Osteoblast (primary cell): ENCODE results near the gene MFRP. TPM values are rescaled to one million over a fixed set of nuclear protein-coding genes. Genes with fewer than 3 reads are reported as not detected.

Experiments used
- DNase-seq: peaks from one replicate; pipeline ENCODE4 v3.0.0; 2011; ENCODE audit warnings: low spot score, mixed read lengths; ENCODE audit not compliant: insufficient read length; ENCODE audit errors: missing footprints
- H2AFZ ChIP-seq: 2 replicates; pipeline ENCODE4 v1.6.0; 2011; ENCODE audit warnings: mild to moderate bottlenecking, low read length
- H3K27ac ChIP-seq: 2 replicates; pipeline ENCODE4 v1.5.1; 2011; ENCODE audit warnings: mild to moderate bottlenecking, low read depth, low read length, moderate library complexity
- H3K27me3 ChIP-seq: 2 replicates; pipeline ENCODE4 v1.6.0; 2012; ENCODE audit warnings: mild to moderate bottlenecking, control low read depth, inconsistent platforms, low read length, moderate library complexity; ENCODE audit not compliant: insufficient read depth
- H3K36me3 ChIP-seq: 2 replicates; pipeline ENCODE4 v1.5.1; 2011; ENCODE audit warnings: mild to moderate bottlenecking, low read length, control low read depth, moderate library complexity; ENCODE audit not compliant: insufficient read depth
- H3K4me1 ChIP-seq: 2 replicates; pipeline ENCODE4 v1.5.1; 2011; ENCODE audit warnings: mild to moderate bottlenecking, low read length, control low read depth, moderate library complexity; ENCODE audit not compliant: insufficient read depth
- H3K4me2 ChIP-seq: 2 replicates; pipeline ENCODE4 v1.6.0; 2011; ENCODE audit warnings: mild to moderate bottlenecking, low read length; ENCODE audit not compliant: insufficient read depth
- H3K4me3 ChIP-seq: fragments of 200-600 bp; sonication (generic); 3 replicates; pipeline ENCODE4 v1.5.1; 2012; ENCODE audit warnings: mild to moderate bottlenecking, low read length, inconsistent platforms; ENCODE audit not compliant: insufficient read depth
- H3K79me2 ChIP-seq: 2 replicates; pipeline ENCODE4 v1.6.0; 2012; ENCODE audit warnings: mild to moderate bottlenecking, low read length, control low read depth, inconsistent platforms; ENCODE audit not compliant: insufficient read depth
- H3K9me3 ChIP-seq: 2 replicates; pipeline ENCODE4 v1.5.1; 2011; ENCODE audit warnings: low read depth, low read length, control low read depth
- H4K20me1 ChIP-seq: 2 replicates; pipeline ENCODE4 v1.6.0; 2012; ENCODE audit warnings: mild to moderate bottlenecking, low read length, control low read depth; ENCODE audit not compliant: insufficient read depth
- total RNA-seq: library from RNA; depleted of rRNA; stranded (reverse); fragments of >200 nt; gene quantifications from 2 replicates; pipeline ENCODE4 v1.2.3, GENCODE V29; 2012
- TF ChIP-seq, protein P1 (sequence below): IDR thresholded peaks from 2 replicates; pipeline ENCODE4 v1.5.1; 2011; ENCODE audit warnings: mild to moderate bottlenecking, low read depth, low read length, moderate library complexity; ENCODE audit errors: extremely low read depth

MFRP gene
- total RNA-seq, 1 donor: not detected

DNA sequence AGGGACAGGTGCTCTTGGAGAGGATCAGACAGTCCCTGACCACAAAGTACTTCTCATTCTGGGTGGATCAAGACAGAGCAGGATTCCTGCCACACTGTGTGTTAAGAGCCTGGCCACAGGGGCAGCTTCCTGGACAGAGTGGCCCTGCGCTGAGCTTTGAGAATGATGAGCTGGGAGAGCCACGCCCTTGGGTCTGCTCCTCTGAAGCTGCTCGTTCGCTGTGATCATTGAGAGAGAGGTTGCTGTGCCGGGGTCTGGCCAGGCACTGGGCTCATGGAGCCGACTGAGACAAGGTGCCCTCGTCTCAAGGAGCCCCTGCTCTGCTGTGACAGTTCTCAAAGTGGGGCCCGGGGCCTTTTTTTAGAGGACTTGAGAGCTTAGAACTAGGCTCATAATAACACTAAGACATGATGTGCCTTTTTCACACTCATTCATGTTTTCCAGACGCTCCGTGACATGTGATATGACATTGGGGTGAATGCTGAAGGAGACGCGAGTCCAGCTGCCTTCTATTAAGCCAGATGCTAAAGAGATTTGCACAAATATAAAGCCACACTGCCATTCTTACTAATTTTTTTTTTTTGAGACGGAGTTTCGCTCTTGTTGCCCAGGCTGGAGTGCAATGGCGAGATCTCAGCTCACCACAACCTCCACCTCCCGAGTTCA lies 1.6 kb upstream of the MFRP start:
- no peak overlapping the region for H3K4me2 ChIP-seq
- no peaks in the 10 kb centered on the region for H3K9me3 ChIP-seq
- no peak for DNase-seq
- TF ChIP-seq, protein P1, sequence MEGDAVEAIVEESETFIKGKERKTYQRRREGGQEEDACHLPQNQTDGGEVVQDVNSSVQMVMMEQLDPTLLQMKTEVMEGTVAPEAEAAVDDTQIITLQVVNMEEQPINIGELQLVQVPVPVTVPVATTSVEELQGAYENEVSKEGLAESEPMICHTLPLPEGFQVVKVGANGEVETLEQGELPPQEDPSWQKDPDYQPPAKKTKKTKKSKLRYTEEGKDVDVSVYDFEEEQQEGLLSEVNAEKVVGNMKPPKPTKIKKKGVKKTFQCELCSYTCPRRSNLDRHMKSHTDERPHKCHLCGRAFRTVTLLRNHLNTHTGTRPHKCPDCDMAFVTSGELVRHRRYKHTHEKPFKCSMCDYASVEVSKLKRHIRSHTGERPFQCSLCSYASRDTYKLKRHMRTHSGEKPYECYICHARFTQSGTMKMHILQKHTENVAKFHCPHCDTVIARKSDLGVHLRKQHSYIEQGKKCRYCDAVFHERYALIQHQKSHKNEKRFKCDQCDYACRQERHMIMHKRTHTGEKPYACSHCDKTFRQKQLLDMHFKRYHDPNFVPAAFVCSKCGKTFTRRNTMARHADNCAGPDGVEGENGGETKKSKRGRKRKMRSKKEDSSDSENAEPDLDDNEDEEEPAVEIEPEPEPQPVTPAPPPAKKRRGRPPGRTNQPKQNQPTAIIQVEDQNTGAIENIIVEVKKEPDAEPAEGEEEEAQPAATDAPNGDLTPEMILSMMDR: no peak
- H2AFZ ChIP-seq: no peak overlapping the region
- peaks cover 23% of the 10 kb centered on the region for H3K27me3 ChIP-seq
- no peak overlapping the region for H3K4me3 ChIP-seq
- no peak overlapping the region for H3K27ac ChIP-seq
- H3K36me3 ChIP-seq: no peaks in the 10 kb centered on the region
- no peaks in the 10 kb centered on the region for H4K20me1 ChIP-seq
- H3K79me2 ChIP-seq: no peaks in the 10 kb centered on the region
- H3K4me1 ChIP-seq: no peaks in the 10 kb centered on the region

DNA sequence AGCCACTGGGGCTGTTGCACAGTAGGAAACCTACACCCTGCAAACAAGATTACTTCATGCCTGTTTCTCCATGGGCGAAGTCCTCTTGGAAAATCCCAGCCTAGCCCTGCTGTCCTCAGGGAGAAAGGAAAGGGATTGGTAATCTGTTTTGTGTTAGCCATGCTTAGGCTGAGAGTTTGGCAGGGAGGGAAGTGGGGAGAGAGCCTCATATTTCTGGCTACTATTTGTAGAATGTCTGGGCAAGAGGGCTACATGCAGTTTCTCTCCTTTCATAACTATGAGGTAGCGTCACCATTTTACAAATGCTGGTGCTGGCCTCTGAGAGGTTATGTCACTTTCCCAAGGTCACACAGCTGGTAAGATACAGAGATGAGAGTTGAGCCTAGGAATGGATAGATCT lies 737 bp upstream of the MFRP start:
- peaks cover 23% of the 10 kb centered on the region for H3K27me3 ChIP-seq

DNA sequence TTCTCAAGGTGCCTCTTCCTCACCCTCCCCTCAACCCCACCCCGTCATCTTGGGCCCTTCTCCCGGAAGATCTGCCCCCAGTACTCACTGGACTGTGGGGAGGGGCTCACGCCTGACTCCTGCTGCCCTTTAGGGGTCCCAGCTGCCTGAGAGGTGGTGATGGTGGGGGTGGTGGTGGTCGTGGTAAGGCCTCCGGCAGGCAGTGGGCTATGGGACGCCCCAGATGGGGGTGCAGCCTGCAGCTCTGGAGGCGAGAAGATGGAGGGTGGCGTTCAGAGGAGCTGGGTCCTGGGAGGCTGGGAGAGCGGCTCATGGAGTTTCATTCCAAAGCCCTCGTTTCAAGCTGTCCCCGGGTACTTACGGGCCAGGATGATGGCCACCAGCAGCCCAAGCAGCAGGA lies 820 bp downstream of the MFRP start:
- Histone ChIP-seq H3K4me1 (peaks cover 4% of the 10 kb centered on the region), H3K27ac (no peak overlapping the region), H3K79me2 (no peaks in the 10 kb centered on the region), H4K20me1 (no peaks in the 10 kb centered on the region), H2AFZ (no peak overlapping the region), H3K36me3 (no peaks in the 10 kb centered on the region), H3K4me2 (no peak overlapping the region), H3K27me3 (peaks cover 23% of the 10 kb centered on the region), H3K4me3 (no peak overlapping the region), H3K9me3 (no peaks in the 10 kb centered on the region)
- DNase-seq: no peak
- TF ChIP-seq, protein P1: no peak

More for the DNA sequence above, 737 bp upstream of the MFRP start:
- Histone ChIP-seq H3K36me3 (no peaks in the 10 kb centered on the region), H2AFZ (no peak overlapping the region), H3K4me1 (no peaks in the 10 kb centered on the region), H3K9me3 (no peaks in the 10 kb centered on the region), H3K4me2 (no peak overlapping the region), H3K79me2 (no peaks in the 10 kb centered on the region), H3K4me3 (no peak overlapping the region), H3K27ac (no peak overlapping the region), H4K20me1 (no peaks in the 10 kb centered on the region)
- TF ChIP-seq, protein P1: no peak
- DNase-seq: peak; percentile 91

DNA sequence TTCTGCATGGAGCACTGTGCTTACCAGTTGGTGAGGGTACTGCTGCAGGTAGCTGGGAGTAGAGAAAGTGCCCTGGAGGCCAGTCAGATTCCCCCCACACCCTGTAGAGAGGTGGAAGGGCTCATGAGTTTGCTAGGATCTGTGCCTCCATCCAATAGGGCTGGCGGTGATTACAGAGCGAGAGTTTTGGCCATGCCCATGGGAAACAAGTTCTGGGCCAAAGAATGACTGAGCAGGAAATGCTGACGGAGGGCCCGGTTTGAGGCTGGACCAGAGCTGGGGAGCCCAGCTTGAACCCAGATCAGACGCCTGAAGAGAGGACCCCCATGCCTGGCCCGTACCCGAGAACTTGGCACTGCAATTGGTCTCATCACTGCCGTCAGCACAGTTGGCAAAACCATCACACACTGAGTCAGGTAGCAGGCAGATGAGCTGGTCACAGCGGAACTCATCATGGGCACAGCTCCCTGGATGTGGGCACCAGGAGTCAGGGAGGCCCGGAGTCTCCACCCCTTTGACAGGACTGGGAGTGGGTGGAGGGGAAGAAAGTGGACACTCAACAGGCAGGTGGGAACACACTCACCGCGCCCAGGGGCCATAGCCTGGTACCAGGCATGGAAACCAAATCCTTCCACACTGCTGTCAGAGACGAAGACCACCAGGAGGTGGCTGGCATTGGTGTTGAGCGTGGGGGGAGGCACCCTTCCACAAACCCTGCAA lies 2.1 kb downstream of the MFRP start:
- Histone ChIP-seq H3K4me1 (peaks cover 9% of the 10 kb centered on the region), H3K27me3 (peaks cover 23% of the 10 kb centered on the region), H3K36me3 (no peaks in the 10 kb centered on the region), H3K79me2 (no peaks in the 10 kb centered on the region), H3K27ac (no peak overlapping the region), H4K20me1 (no peaks in the 10 kb centered on the region), H3K4me2 (no peak overlapping the region), H3K4me3 (no peak overlapping the region), H3K9me3 (no peaks in the 10 kb centered on the region), H2AFZ (no peak overlapping the region)
- TF ChIP-seq, protein P1: no peak
- peak; percentile 87 for DNase-seq
